ENCODE data around the gene PRAMEF17.
"Not testable (repeated sequence)": the region's sequence is repeated elsewhere in the genome, so short reads cannot be mapped to it uniquely, and the experiment has no call there.

GRCh38 chr1:13366536-13366935, 22.9 kb upstream of the PRAMEF17 start:
- TF ChIP-seq ESRRA (IDR thresholded peaks at IDR 0.05; ENCODE audit: borderline replicate concordance, low read depth); ZBTB5 (IDR thresholded peaks at IDR 0.05); ARNT (IDR thresholded peaks at IDR 0.05); ZFP91 (CRISPR knock-in tag; IDR thresholded peaks at IDR 0.05); FOXP1 (CRISPR knock-in tag; IDR thresholded peaks at IDR 0.05); YY1 (IDR thresholded peaks at IDR 0.05; ENCODE audit: borderline replicate concordance in 1 of 3, control insufficient read depth in 1 of 3, extremely low read depth in 1 of 3, insufficient read depth in 3 of 3, insufficient read length in 1 of 3, insufficient replicate concordance in 2 of 3, low read depth in 1 of 3, low read length in 2 of 3); CTCF (IDR thresholded peaks at IDR 0.05 in 2 of 3, conservative IDR thresholded peaks at IDR 0.05 in 1 of 3; ENCODE audit: insufficient read depth in 2 of 3, low read depth in 1 of 3, low read length in 3 of 3); ZBTB40 (IDR thresholded peaks at IDR 0.05); ZBTB40 (CRISPR knock-in tag; IDR thresholded peaks at IDR 0.05): not testable (repeated sequence)

Data from K562 (cell line).